ENCODE measurements around the gene USP13. TPM values are rescaled to one million over a fixed set of nuclear protein-coding genes. Genes with fewer than 3 reads are reported as not detected.

The USP13 gene
- total RNA-seq, 4 donors from 2014 or later, result 6.7 to 12.1 (median 11.3) TPM

GRCh38 chr3:179826247-179826637 is 173.4 kb downstream of the USP13 start:
- 5 to 14% methylated on average over 1 of the region's 1 CpG for WGBS, 2 donors (ENCODE audit: low coverage in 1 of 2)
- ATAC-seq, result no peak
- no peaks in the 10 kb centered on the region for H3K36me3 ChIP-seq
- no peaks in the 10 kb centered on the region for H3K9me3 ChIP-seq
- H3K4me3 ChIP-seq, result no peak overlapping the region
- H3K27ac ChIP-seq, result no peak overlapping the region
- peaks cover 5% of the 10 kb centered on the region for H3K27me3 ChIP-seq
- TF ChIP-seq EP300 (IDR thresholded peaks at IDR 0.05) (no peak), POLR2A (IDR thresholded peaks at IDR 0.05) (no peak), POLR2AphosphoS5 (IDR thresholded peaks at IDR 0.05) (no peak), CTCF (IDR thresholded peaks at IDR 0.05) (no peak)
- H3K4me1 ChIP-seq, result no peaks in the 10 kb centered on the region

DNA sequence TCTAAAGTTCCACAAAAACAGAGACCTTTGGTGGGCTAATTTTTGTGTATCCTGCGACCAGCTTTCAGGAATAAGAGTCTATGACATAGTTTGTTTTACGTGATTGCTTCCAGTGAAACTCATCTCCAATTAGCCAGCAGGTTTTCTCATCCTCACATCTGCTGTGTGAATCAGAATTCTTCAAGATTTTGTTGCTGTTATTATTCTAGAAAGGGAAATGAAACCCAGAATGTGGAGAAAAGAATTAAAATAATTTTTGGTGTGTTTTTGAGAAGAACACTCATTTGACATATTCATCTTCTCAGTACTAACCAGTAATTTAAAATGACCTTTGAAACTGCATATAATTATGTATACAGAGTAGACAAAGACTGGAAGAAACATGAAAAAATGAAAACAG is 175.9 kb downstream of the USP13 start:
- Histone ChIP-seq H3K27me3 (peaks cover 4% of the 10 kb centered on the region), H3K4me1 (no peaks in the 10 kb centered on the region), H3K4me3 (no peak overlapping the region), H3K36me3 (no peaks in the 10 kb centered on the region), H3K27ac (no peak overlapping the region), H3K9me3 (no peaks in the 10 kb centered on the region)
- TF ChIP-seq POLR2A (IDR thresholded peaks at IDR 0.05), result no peak
- no peak for TF ChIP-seq CTCF (IDR thresholded peaks at IDR 0.05)
- TF ChIP-seq POLR2AphosphoS5 (IDR thresholded peaks at IDR 0.05), result no peak
- TF ChIP-seq EP300 (IDR thresholded peaks at IDR 0.05), result no peak
- 85 to 89% methylated on average over 2 of the region's 2 CpGs for WGBS, 2 donors (ENCODE audit: low coverage in 1 of 2)
- no peak for ATAC-seq

DNA sequence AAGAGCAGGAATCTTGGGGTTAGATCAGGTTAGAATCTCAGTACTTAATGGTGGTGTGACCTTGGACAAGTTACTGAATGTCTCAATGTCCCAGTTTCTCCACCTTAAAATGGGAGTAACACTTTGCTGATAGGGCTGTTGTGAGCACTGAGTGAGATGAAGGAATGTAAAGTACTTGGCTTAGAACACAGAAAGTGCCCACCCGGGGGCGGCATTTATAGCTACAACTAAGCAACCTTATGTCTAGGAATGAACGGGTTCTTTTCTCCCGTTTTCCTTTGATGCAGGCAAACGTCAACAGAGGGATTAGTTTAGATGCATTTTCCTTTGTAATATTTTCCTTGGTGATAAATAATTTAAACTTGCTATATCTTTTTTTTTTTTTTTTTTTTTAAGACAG is 176.6 kb downstream of the USP13 start:
- no peak for ATAC-seq
- Histone ChIP-seq H3K27ac (no peak overlapping the region), H3K27me3 (peaks cover 4% of the 10 kb centered on the region), H3K36me3 (no peaks in the 10 kb centered on the region), H3K9me3 (no peaks in the 10 kb centered on the region), H3K4me1 (no peaks in the 10 kb centered on the region), H3K4me3 (no peak overlapping the region)
- 42 to 61% methylated on average over 5 of the region's 5 CpGs for WGBS, 2 donors (ENCODE audit: low coverage in 1 of 2)
- TF ChIP-seq POLR2A (IDR thresholded peaks at IDR 0.05) (no peak), CTCF (IDR thresholded peaks at IDR 0.05) (no peak), POLR2AphosphoS5 (IDR thresholded peaks at IDR 0.05) (no peak), EP300 (IDR thresholded peaks at IDR 0.05) (no peak)

DNA sequence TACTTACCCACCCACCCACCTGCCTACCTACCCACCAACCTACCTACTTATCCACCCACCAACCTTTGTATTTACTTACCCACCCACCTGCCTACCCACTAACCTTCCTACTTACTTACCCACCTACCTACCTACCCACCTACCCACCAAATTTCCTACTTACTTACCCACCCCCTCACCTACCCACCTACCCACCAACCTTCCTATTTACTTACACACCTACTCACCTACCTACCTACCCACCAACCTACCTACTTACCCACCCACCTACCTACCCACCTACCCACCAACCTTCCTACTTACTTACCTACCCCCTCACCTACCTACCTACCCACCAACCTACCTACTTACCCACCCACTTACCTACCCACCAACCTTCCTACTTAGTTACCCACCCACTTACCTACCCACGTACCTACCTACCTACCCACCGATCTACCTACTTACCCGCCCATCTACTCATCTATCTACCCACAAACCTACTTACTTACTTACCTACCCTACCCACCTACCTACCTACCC is 179.6 kb downstream of the USP13 start:
- Histone ChIP-seq H3K9me3 (no peaks in the 10 kb centered on the region), H3K4me3 (no peak overlapping the region), H3K36me3 (no peaks in the 10 kb centered on the region), H3K27me3 (peaks cover 4% of the 10 kb centered on the region), H3K27ac (no peak overlapping the region), H3K4me1 (no peaks in the 10 kb centered on the region)
- ATAC-seq, result no peak
- 87% methylated on average over 3 of the region's 3 CpGs for WGBS, 2 donors (ENCODE audit: low coverage in 1 of 2)
- TF ChIP-seq POLR2A (IDR thresholded peaks at IDR 0.05) (no peak), CTCF (IDR thresholded peaks at IDR 0.05) (no peak), POLR2AphosphoS5 (IDR thresholded peaks at IDR 0.05) (no peak), EP300 (IDR thresholded peaks at IDR 0.05) (no peak)

DNA sequence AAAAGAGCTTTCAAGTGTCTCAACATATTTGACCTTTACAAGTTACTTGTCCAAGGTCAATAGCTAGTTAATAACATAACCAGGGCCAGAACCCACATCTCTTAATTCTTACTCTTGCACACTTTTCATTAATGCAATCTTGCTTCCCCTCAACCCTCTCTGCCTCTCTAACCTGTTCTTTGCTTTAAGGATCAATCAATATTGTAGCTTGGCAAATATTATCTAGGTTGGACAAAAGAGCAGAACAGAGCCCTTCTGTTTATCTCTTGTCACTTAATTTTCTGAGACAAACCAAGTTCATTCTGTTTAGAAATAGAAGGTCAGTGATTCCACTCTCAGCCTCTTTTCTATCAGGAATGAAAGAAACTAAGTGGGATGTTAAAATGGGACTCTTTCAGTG is 180.5 kb downstream of the USP13 start:
- H3K27ac ChIP-seq, result no peak overlapping the region
- ATAC-seq, result no peak

More for the DNA sequence above, 180.5 kb downstream of the USP13 start:
- H3K27me3 ChIP-seq, result peaks cover 4% of the 10 kb centered on the region
- H3K9me3 ChIP-seq, result no peaks in the 10 kb centered on the region
- H3K4me1 ChIP-seq, result no peaks in the 10 kb centered on the region
- no peaks in the 10 kb centered on the region for H3K36me3 ChIP-seq
- no peak overlapping the region for H3K4me3 ChIP-seq
- TF ChIP-seq CTCF (IDR thresholded peaks at IDR 0.05) (no peak), POLR2A (IDR thresholded peaks at IDR 0.05) (no peak), POLR2AphosphoS5 (IDR thresholded peaks at IDR 0.05) (no peak)

Data from gastroesophageal sphincter (tissue), 4 donors.